ENCODE data around the gene GARNL3. TPM values are rescaled to one million over a fixed set of nuclear protein-coding genes. Genes with fewer than 3 reads are reported as not detected.

Gene GARNL3
- total RNA-seq, 6 experiments from 2014 or later = 4.4 to 9.7 (median 6.1) TPM

GRCh38 chr9:127347831-127348776 is 83.5 kb downstream of the GARNL3 start:
- peaks cover 0 to 4% (median 0%) of the 10 kb centered on the region in 4 donors for H3K36me3 ChIP-seq
- intact Hi-C loops (cut with DNase I) = no loop called here
- TF ChIP-seq POLR2A (IDR thresholded peaks at IDR 0.05) (no peak), CTCF (IDR thresholded peaks at IDR 0.05) (peak; percentile 17 to 65 (median 40))
- H3K4me1 ChIP-seq = no peaks in the 10 kb centered on the region
- H3K9me3 ChIP-seq = no peaks in the 10 kb centered on the region
- no peak overlapping the region for H3K27ac ChIP-seq
- no peak for DNase-seq
- peak; percentile 84 to 90 (median 87) for ATAC-seq
- no peaks in the 10 kb centered on the region for H3K27me3 ChIP-seq
- no peak overlapping the region for H3K4me3 ChIP-seq
- 77% methylated on average over 8 of the region's 8 CpGs for WGBS (ENCODE audit: insufficient coverage, low coverage, low lambda C conversion rate, missing lambda C conversion rate)

DNA sequence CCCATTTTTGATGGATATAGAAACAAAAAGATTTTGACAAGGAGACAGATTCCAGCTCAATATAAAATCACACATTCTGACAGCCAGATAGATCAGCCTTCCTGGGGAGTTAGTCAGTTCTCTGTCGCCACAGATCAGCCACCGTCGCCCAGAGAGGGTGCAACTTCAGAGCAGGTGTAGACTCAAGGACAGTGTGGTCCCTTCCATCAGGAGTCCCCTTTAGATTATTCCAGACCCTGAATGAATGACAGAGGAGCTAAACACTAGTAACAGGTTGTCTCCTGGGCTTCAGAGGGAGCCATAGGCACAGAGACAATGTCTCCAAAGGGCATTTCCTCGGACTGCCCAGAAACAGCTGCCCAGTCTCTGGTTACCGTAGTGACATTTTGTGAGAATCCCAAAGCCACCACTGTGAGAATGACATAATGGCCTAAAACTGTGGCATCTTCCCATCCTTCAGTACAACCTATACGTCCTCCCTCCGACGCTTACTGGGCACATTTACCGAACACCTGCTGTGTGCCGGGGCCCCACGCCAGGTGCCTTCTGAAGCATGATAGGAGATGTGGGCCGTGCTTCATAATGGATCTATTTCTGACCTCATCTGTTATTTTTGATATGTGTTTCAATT is 85.0 kb downstream of the GARNL3 start:
- TF ChIP-seq POLR2A (IDR thresholded peaks at IDR 0.05) (no peak), CTCF (IDR thresholded peaks at IDR 0.05) (no peak)
- DNase-seq (no peak), ATAC-seq (no peak)
- Histone ChIP-seq H3K4me1 (no peaks in the 10 kb centered on the region), H3K4me3 (no peak overlapping the region), H3K9me3 (no peaks in the 10 kb centered on the region), H3K36me3 (peaks cover 0 to 4% (median 0%) of the 10 kb centered on the region in 4 donors), H3K27ac (no peak overlapping the region), H3K27me3 (no peaks in the 10 kb centered on the region)
- 91% methylated on average over 11 of the region's 12 CpGs for WGBS (ENCODE audit: insufficient coverage, low coverage, low lambda C conversion rate, missing lambda C conversion rate)
- intact Hi-C loops (cut with DNase I) = no loop called here

DNA sequence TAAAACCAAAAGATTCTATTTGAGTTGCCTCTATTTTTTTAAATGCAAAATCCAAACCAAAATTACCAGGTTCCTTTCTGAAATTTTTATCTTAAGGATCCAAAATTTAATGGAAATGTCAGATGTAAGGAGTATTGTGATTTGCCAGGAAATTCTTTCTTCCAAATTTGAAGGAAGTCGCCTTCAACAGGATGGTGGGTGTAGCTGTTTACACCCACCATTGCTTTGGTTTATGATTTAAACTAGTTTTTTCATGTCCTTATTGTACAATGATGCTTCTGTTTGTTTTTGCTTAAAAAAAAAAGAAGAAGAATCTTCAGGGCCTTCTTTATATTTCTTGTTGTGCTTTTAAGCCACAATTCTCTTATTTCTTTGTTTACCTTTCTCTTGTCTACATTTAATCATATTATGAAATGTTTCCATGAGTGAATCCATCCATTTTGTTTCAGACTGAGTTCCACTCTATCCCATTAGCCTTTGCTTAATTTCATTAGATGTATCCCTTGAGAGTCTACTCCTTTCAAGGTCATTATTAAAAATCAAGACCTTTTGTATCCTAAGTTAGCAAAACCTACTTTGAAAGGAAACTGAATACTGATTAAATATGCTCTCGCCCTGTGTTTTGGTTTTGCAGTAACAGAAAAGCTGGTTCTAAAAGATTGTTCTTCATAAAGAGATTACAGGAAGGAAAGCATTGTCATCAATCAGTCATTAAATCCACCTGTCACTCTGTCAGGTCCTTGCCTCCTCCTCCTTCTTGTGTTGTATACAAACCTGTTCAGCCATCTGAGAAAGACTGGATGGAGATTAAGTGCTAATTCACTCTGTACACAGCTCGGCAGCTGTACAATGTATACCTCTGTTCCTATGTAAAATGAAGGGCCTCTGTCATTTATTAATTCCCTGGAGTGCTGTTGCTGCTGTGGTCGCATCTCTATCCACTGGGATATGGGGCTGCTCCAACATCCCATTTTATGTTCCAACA is 86.9 kb downstream of the GARNL3 start:
- intact Hi-C loops (cut with DNase I) = no loop called here
- Histone ChIP-seq H3K4me1 (no peaks in the 10 kb centered on the region), H3K27me3 (no peaks in the 10 kb centered on the region), H3K27ac (no peak overlapping the region), H3K9me3 (no peaks in the 10 kb centered on the region), H3K4me3 (no peak overlapping the region), H3K36me3 (no peaks in the 10 kb centered on the region)
- ATAC-seq = no peak
- TF ChIP-seq CTCF (IDR thresholded peaks at IDR 0.05) (no peak), POLR2A (IDR thresholded peaks at IDR 0.05) (no peak)
- 91% methylated on average over 4 of the region's 4 CpGs for WGBS (ENCODE audit: insufficient coverage, low coverage, low lambda C conversion rate, missing lambda C conversion rate)
- no peak for DNase-seq

DNA sequence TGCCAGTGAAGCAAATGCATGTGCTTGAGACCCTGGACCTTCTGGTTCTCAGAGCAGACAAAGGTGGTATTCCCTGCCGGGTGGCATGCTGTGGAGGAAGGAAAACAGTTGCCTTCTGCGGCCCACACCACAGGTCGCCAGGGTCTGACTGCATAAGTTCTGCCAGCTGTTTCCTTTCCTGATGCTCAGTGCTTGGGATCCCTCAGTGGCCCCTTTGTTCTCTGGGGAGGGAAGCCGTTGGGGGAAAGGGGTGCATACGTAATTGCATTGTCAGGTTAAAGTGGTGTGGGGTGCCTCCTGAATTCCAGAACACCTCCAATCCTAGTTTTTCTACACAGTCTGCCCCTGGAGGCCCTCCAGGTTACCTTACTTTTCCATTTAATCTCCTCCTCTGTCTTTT is 89.3 kb downstream of the GARNL3 start:
- H3K4me1 ChIP-seq = peaks cover 0 to 5% (median 0%) of the 10 kb centered on the region in 4 donors
- TF ChIP-seq CTCF (IDR thresholded peaks at IDR 0.05) (no peak), POLR2A (IDR thresholded peaks at IDR 0.05) (no peak)
- 52% methylated on average over 4 of the region's 5 CpGs for WGBS (ENCODE audit: insufficient coverage, low coverage, low lambda C conversion rate, missing lambda C conversion rate)
- H3K27me3 ChIP-seq = no peaks in the 10 kb centered on the region
- no peak overlapping the region for H3K27ac ChIP-seq
- intact Hi-C loops (cut with DNase I) = no loop called here
- no peak overlapping the region for H3K4me3 ChIP-seq
- no peaks in the 10 kb centered on the region for H3K36me3 ChIP-seq
- peak in 1 of 4 donors; percentile 11 for ATAC-seq
- DNase-seq = no peak
- H3K9me3 ChIP-seq = no peaks in the 10 kb centered on the region

All from right lobe of liver (tissue), 6 donors.